Hypothalamus (tissue), 51 donors: ENCODE results near the gene CCDC83.
A peak's percentile ranks its signal among the peaks of the same experiment; 100 is the strongest.

Source experiments
- DNase-seq, 51 donors: peaks; one replicate each; lab custom pipeline; 2025; lab: John Stamatoyannopoulos, UW

Gene CCDC83

GRCh38 chr11:85855341-85855656 is at the start of gene CCDC83:
TSS of gene CCDC83 (plus strand) at chr11:85855383. CDS start at chr11:85865124, 9,741 bp downstream.
- peak in 1 of 51 donors; percentile 29 for DNase-seq

GRCh38 chr11:85805387-85805786 is 49.8 kb upstream of the CCDC83 start:
- peak in 1 of 51 donors; percentile 3 for DNase-seq

DNA sequence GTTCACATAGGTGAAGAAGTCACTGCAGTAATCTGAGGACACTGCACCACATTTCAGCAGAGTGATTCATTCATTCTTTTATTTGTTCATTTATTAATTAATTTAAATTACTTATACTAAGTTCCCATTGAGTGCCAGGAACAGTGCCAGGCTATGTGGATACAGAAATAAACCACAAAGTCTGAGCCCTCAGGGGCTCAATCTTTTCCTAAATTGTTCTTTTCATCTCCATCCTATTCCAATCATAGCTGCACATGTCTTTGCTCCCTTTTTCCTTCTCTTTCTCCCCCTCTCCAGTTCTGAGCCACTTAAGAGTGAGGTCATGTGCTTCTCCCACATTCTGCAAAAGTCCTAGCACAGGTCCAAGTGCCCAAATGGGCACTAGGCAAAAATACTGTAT is 49.2 kb upstream of the CCDC83 start:
- no peak for DNase-seq

GRCh38 chr11:85806876-85807275 is 48.3 kb upstream of the CCDC83 start:
- DNase-seq, result no peak

DNA sequence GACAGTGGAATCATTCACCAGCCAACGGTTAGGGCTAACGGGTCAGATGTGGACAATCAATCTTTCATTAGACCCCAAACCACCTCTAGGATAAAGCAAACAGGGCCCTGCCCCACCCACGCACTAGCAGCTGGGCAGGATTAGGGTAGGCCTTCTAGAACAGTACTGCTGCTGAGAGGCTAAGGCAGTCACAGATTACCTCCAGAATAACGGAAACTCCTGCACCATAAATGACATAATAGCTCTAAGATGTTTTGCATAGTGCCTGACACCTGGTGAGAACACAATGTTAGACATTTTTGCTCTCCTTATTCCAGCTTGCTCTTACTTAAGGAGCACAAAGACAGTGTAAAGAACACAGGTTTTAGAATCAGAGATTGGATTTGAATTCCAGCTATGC is 46.0 kb upstream of the CCDC83 start:
- DNase-seq, result no peak

GRCh38 chr11:85809863-85810262 is 45.3 kb upstream of the CCDC83 start:
- peak in 17 of 51 donors; percentile 4 to 36 (median 9) for DNase-seq

DNA sequence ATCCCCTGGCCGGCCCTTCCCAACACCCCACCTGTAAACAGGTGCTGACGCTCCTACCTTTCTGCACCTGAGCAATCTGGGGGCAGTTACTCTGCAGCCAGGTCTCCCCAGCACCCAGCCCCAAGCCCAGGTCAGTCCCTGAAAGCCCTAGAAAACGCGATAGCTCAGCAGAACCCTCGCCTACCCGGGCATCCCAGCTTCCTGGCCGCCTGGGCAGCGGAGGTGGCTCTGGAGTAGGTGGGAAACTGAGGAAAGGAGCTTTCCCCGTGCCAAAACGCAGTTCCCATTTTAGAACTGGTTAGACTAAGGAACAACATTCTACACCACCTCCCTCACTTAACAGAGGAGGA is 44.7 kb upstream of the CCDC83 start:
- DNase-seq, result no peak

DNA sequence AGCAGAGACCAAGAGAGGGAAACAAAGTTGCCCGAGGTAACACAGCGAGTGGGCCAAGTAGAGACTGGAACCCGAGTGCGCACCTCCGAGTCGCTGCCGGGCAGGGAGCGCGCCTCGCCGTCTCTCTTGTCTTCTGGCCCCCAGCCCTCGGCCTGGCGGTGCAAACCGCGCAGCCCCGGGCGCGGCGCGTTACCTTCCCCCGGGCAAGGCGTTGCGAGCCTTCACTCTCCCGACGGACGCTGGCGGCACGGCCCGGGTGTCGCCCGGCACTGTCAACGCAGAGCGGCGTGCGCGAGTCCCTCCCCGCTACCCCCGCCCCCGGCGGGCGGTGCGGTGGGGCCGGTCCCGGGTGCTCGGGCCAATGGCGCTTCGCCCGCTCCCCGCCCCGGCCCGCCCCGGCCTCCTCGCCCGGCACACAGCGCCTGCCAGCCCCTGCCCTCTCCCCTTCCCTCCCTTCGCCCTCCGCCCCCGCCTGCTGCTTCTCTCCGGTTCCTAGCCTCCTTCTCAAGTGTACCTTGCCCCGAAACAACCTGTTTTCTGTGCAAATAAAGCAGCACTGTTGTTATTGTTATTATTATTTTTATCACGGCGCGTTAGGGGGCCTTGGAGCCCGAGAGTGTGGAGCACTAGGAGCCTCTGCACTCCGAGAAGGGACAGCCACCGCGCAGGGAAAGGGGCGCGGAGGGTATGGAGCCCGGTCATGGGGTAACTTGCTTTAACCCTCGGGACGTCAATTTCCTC is 44.1 kb upstream of the CCDC83 start, which contains the start of gene SYTL2:
Gene SYTL2 (minus strand): TSS at position 271 of the 741 bp plus-strand sequence. CDS start 53,416 bp downstream, outside the sequence.
- peak in 46 of 51 donors; percentile 16 to 86 (median 62) for DNase-seq

GRCh38 chr11:85811624-85812023 is 43.6 kb upstream of the CCDC83 start:
- DNase-seq, result no peak

DNA sequence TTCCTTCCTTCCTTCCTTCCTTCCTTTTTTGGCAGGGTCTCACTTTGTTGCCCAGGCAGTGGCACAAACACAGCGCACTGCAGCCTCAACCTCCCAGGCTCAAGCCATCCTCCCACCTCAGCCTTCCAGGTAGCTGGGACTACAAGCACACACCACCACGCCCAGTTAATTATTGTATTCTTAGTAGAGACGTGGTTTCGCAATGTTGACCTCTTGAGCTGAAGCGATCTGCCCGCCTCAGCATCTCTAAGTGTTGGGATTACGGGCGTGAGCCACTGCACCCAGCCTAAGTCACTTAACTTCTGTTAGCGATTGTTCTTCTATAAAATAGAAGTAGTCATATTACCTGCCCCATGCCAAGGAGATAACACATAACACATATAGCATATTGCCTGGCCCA is 41.5 kb upstream of the CCDC83 start:
- DNase-seq, result no peak

DNA sequence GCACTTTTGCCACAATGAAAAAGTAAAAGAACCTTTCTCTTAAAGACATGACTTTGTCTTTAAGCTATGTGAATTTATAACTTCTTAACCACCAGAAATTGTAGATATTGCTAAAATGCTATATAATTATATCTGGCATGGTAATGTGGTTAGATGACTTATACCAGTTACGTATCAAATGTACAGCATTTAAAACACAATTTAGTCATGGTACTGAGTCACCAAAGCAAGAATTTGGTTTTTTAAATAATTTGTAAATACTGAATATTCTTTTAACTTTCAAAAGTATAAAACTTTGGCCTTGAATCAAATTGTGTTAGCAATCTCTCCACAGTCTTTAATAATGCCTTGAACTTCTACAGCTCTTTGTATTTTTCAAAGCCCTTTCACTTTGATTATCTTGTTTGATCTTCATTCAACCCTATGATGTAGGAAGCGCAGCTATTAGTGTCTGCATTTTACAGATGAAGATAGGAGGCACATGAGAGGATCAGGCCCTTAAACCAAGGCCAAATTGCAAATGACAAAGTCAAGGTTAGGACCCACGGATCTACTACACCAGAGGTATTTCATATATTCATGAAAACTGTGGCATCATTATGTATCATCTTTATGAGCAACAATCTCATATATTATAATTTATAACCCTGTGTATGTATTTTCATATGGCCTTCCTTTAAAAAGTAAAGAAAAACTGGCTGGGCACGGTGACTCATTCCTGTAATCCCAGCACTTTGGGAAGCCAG is 39.8 kb upstream of the CCDC83 start:
- DNase-seq, result no peak

DNA sequence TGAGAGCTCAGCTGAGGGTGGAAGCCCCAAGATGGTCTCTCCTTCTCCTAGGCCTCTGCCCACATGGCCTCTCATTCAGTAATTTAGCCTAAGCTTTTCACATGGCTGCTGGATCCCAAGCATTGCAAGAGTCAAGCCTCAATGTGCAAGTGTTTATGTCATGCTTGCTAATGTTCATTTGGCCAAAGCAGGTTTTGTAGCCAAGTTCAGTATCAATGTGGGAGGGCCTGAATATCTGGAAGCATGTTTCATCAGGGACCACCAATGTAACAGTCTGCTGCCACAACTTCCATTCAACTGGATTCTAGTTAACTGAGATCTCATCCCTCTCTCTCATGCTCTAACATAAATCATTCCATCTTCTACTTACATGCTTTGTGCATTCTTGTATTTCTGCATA is 35.7 kb upstream of the CCDC83 start:
- no peak for DNase-seq

DNA sequence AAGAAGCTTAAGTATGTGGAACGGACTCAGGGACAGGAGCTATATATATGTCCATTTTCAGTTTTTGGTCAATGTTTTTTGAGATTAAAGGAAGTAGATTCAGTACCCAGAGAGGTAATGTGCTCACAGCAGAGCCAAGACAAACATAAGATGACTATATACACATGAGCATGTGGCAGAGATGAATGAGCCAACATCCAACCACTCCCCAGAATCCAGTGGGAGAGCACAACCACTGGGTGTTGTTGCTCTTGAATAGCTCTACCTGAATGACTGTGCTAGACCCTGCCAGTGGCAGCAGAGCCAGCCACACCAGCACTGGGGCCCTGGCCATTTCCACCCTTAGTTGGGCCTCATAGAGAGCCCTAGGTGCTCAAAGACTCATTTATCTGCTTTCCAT is 33.5 kb upstream of the CCDC83 start:
- DNase-seq, result no peak

- DNase-seq, result no peak
These were observed 32.4 kb upstream of the CCDC83 start for GRCh38 chr11:85822814-85823213.

DNA sequence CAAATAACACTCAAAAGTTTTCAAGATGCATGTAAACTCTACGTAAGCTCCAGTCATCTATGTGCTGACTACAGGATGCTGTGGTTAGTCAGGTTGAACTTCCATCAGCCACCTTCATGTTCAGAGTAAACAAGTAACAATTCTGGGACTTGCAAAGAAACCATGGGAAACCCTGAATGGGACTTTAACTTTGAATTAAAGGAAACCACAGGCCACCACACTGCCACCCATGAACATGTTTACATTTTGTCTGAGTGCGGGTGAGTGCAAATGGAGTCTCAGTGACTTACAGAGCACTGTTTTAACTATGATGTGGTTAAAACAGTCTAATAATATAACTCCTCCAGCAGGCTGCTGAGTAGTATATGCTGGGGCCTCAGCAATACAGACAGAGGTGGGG is 31.4 kb upstream of the CCDC83 start:
- DNase-seq, result no peak

- DNase-seq, result no peak
These were observed 29.6 kb upstream of the CCDC83 start for GRCh38 chr11:85825616-85826015.

GRCh38 chr11:85826116-85826855 is 28.9 kb upstream of the CCDC83 start:
- peak in 24 of 51 donors; percentile 4 to 36 (median 12) for DNase-seq

- no peak for DNase-seq
These were observed 27.2 kb upstream of the CCDC83 start for GRCh38 chr11:85827748-85828639.

DNA sequence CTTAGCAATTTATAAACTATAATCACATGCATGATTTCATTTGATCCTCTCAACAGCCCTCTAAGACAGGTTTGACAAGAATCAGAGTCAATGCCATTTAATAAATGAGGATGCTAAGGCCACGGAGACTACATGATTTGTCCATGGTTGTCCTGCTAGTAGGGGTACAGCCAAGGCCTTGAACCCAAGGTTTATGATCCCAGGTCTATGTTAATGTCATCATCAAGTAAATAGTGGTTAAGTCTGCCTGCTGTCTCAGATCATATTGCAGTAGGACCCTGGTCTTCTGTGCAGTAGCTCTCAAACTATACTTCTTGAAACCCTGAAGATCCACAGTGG is 26.6 kb upstream of the CCDC83 start:
- no peak for DNase-seq

DNA sequence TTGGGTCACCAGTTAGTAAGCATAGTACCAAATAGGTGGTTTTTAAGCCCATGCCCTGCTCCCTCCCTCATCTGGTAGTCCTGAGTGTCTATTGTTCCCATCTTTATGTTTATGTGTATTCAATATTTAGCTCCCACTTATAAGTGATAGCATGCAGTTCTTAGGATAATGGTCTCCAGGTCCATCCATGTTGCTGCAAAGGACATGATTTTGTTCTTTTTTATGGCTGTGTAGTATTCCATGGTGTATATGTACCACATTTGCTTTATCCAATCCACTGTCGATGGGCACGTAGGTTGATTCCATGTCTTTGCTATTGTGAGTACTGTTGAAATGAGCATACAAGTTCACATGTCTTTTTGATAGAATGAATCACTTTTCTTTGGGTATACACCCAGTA is 26.0 kb upstream of the CCDC83 start:
- DNase-seq, result no peak

DNA sequence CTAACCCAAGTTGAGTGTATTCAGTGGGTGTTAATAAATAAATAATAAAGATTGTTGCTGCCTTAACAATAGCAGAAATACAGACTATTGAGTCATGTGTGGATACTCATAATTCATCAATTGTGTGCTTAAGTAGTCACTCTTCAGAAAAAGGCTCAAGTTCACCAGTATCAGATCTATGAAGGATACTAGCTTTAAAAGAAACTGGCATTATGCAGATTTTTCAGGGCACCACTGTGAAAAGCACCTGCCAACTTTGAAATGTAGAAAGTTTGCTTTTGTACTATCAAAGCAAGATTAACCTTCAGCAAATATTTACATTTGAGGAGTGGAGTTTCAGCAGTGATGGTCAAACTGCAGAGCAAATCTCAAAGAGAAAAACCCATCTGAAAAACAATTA is 24.1 kb upstream of the CCDC83 start:
- no peak for DNase-seq
